Vagina (tissue), 2 donors: ENCODE data around the gene AP4S1.

Source experiments
- POLR2A ChIP-seq, 2 donors: fragments of 450-650 bp; IDR thresholded peaks; one replicate each; pipeline ENCODE4 v1.6.1; 2017; ENCODE audit warnings: antibody characterized with exemption in 2 of 2, mild to moderate bottlenecking in 2 of 2, moderate library complexity in 2 of 2
- POLR2AphosphoS5 ChIP-seq, 2 donors: sonication (generic); formaldehyde crosslinking; IDR thresholded peaks; one replicate each; pipeline ENCODE4 v1.9.0; 2017; ENCODE audit warnings: antibody characterized with exemption in 2 of 2, mild to moderate bottlenecking in 2 of 2, low read depth in 1 of 2; ENCODE audit not compliant: insufficient read depth in 1 of 2

- no peak for TF ChIP-seq POLR2AphosphoS5 (IDR thresholded peaks at IDR 0.05; ENCODE audit: insufficient read depth in 1 of 2, low read depth in 1 of 2)
- no peak for TF ChIP-seq POLR2A (IDR thresholded peaks at IDR 0.05)
Observed at GRCh38 chr14:31106768-31107167, 81.3 kb downstream of the AP4S1 start.
